Stimulated activated CD8-positive, alpha-beta memory T cell treated with anti-CD3 and anti-CD28 coated beads, Interleukin-2, amount 100 ng/mL, for 48 hours (primary cell): ENCODE data around the gene MYO15A.

ENCODE experiments used
- DNase-seq, 2 donors: peaks; one replicate each; pipeline ENCODE4 v3.0.0-alpha.2; 2020; ENCODE audit warnings: low read depth in 2 of 2

Gene MYO15A

DNA sequence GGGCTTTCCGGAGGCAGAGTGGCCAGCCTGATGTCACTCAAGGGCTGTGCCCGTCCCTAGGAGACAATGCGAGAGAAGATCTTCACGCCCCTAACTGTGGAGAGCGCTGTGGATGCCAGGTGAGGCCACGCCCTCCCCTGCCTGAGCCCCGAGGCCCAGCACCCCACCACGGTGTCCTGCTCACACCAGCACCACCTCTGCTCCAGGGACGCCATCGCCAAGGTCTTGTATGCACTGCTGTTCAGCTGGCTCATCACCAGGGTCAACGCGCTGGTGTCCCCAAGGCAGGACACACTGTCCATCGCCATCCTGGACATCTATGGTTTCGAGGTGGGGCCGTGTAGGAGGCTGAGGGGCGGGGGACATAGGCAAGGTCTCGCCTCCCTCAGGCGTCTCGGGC is 27.8 kb downstream of the MYO15A start:
- DNase-seq, result no peak

DNA sequence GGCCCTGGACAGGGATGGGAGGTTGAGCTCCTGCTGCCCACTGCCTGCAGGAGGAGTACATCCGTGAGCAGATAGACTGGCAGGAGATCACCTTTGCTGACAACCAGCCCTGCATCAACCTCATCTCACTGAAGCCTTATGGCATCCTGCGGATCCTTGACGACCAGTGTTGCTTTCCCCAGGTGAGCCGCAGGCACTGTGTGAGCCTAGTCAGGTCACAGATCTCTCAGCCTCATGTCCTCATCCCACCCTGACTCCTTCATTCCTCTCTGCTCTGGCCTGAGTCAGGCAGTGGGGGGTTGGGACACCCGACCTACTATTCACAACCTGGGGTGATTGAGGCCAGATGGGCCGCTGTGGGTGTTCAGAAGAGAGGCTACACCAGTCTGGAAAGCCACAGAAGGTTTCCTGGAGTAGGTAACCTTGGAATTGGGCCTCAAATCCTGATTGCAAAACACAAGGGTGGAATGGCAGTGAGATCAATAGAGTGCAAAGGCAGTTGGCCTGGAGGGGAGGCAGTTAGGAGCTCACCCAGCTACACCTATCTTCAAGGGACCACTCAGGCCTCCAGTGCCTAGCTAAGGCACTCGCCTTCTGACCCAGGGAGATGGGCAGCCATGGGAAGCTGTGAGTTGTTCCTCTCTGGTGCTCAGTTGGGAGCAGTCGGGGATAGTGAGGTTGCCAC is 29.7 kb downstream of the MYO15A start:
- no peak for DNase-seq

DNA sequence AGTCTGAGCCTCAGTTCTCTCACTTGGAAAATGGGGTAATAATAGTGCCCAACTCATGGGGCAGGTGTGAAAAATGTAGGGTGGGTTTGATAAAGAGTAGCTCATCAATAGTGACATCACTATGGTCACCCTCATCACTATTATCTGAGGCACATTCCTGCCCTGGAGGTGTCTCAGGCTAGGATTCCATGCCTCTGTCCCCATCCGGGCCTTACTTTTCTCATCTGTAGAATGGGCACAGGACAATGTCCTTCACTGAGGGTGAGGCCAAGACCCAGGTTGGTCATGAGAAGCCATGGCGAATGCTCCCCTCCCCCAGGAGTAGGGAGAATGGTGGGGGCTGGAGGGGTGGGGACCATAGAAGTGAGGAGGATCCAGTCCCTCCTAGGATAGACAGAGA is 30.5 kb downstream of the MYO15A start:
- DNase-seq, result no peak

GRCh38 chr17:18139498-18139897 is 30.9 kb downstream of the MYO15A start:
- no peak for DNase-seq

DNA sequence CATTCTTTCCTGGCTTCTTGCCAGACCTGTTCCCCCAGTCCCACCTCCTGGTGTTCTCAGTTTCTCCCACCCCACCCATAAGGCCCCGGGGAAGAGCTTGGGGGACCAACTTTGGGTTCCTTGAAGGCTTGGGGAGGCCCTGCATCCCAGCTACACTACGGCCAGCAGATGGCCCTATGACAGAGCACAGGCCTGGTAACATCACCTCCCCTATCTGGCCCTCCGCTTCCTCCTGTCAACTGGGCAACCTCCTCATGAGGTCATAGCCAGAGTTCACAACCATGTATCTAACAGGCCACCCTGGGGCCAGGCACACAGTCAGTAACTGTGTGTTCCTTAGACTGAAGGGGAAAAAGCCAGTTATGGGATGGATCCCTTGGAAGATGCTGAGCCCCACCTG is 31.4 kb downstream of the MYO15A start:
- DNase-seq, result no peak

GRCh38 chr17:18140648-18141047 is 32.1 kb downstream of the MYO15A start:
- DNase-seq, result no peak

DNA sequence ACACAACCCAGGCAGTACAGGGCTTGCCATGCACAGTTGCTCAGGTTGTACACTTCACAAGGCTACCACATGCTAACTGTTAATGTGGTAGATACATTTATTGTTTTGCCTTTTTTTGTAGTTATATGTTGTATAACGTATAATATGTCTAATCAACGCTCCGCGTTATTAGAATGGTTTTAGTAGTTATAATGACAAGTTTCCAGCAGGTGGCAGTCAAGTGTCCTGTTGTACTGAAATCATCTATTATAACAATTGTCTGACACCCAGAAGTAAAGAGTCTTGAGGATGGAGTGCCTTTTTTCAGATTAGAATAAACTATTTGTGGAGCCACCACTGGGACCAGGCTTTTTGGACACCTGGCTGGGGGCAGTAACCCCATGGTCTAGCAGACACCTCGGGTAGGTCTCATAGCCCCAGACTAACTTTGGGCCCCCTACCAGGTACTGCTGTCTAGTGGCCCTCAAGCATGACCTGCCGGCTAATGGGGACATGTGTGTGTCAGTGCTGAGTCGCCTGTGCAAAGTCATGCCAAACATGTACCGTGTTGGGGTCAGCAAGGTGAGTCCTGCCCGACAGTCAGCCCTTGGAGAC is 32.8 kb downstream of the MYO15A start:
- DNase-seq, result no peak

- no peak for DNase-seq
Measured at GRCh38 chr17:18142417-18142816, 33.9 kb downstream of the MYO15A start.

DNA sequence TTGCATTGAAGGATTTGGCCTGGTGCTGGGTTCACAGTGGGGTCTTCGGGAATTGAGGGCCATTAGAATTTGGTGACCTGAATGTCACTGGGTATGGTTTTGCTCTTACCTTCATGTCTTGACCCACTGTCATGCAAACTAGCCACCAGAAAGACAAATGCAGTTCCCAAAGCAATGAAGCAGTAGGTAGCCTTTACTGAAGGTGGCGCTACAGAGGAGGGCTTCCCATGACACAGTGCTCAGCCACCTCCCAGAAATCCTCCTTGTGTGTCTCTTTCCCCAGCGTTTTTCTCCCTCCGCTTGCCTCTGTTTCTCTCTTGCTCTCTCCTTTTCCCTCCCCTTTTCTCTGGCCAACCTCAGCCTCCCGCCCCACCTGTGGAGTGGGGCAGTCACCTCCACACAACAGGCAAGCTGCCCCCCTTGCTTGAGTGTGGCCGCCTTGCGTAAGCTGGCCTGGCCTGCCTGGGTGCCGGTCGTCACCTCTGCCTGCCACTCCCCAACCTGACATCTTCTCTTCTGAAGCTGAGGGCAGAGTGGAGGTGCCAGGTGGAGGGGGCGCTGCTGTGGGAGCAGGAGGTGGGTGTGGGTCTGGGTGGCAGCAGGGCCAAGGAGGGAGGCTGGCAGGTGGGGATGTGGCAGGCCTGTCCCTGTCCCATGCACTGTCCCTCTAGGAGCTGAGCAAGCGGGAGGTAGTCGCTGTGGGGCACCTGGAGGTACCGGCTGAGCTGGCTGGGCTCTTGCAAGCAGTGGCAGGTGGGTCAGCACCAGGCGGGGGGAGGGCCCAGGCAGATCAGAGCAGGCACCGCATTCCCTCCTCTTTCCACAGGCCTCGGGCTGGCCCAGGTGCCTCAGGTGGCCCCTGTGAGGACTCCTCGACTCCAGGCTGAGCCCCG is 34.7 kb downstream of the MYO15A start:
- no peak for DNase-seq

DNA sequence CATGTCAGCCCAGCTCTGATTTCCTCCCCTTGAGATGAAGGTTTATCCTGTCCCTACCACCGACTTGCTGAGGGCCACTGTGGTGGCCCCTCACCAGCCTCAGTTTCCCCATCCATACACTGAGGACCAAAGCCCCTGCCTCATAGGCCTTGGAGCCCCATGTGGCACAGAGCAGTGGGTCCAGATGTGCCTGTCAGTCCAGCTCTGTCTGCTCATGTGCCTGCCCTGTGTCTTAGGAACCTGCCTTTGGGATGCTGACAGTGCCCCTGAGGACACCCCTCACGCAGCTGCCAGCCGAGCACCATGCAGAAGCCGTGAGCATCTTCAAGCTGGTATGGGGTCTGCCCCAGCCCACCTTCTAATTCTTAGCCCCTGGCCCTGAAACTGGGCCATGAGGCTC is 35.7 kb downstream of the MYO15A start:
- no peak for DNase-seq

DNA sequence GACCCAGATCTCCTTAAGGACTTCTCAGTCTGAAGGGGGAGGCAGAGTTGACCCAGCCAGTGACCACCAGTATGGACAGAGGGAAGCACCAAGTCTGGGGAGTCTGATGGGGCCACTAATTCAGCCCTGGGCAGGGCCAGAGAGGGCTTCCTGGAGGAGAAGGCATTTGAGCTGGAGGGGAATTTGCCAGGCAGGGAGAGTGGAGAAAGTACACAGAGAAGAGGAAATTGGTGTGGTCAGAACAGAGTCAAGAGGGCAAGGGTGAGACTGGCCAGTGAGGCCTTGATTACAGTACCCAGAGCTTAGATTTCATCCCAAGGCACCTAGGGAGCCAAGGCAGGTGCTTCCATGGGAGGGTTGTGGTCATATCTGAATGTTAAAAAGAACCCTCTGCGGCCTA is 36.3 kb downstream of the MYO15A start:
- DNase-seq, result no peak

DNA sequence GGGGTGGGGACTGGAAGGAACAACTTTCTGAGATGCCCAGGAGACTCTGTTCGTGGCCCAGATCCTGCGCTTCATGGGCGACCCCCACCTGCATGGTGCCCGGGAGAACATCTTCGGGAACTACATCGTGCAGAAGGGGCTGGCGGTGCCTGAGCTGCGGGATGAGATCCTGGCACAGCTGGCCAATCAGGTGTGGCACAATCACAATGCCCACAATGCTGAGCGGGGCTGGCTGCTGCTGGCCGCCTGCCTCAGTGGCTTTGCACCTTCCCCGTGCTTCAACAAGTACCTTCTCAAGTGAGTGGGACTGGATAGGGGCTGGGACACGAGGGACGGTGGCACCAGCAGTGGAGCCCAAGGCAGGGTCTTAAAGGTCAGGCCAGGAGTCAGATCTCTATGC is 37.3 kb downstream of the MYO15A start:
- no peak for DNase-seq

DNA sequence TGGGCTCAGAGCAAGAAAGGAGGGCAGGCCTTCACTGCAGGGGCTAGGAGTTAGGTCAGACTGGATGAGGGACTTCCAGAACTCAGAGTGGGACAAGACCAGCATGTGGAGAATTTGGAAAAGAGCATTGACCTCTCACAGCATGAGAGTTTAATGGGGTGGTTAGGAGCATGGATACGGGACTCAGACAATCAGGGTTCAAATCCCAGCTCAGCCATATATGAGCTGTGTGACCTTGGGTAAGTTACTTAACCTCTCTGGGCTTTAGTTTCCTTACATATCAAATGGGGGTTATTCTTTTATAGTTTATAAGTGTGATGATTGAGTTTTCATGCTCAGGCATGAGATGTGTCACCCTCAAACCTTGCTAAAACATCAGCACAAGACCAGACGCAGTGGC is 37.7 kb downstream of the MYO15A start:
- DNase-seq, result no peak

GRCh38 chr17:18146980-18147379 is 38.4 kb downstream of the MYO15A start:
- DNase-seq, result no peak

- DNase-seq, result no peak
Measured at GRCh38 chr17:18148586-18148985, 40.0 kb downstream of the MYO15A start.

- DNase-seq, result no peak
Measured at GRCh38 chr17:18151290-18151689, 42.7 kb downstream of the MYO15A start.

DNA sequence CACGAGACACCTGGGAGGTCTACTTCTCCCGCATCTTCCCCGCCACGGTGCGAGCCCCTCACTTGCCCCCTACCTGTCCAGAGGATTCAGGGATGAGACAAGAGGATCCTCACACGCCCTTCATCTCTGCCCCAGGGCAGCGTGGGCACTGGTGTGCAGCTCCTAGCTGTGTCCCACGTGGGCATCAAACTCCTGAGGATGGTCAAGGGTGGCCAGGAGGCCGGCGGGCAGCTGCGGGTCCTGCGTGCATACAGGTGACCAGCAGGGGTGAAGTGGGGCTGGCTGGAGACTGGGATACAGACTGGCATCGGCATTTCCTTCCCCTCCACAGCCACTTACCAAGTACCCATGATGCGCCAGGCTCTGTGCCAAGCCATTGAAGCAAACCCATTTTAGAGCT is 46.6 kb downstream of the MYO15A start:
- DNase-seq, result no peak

DNA sequence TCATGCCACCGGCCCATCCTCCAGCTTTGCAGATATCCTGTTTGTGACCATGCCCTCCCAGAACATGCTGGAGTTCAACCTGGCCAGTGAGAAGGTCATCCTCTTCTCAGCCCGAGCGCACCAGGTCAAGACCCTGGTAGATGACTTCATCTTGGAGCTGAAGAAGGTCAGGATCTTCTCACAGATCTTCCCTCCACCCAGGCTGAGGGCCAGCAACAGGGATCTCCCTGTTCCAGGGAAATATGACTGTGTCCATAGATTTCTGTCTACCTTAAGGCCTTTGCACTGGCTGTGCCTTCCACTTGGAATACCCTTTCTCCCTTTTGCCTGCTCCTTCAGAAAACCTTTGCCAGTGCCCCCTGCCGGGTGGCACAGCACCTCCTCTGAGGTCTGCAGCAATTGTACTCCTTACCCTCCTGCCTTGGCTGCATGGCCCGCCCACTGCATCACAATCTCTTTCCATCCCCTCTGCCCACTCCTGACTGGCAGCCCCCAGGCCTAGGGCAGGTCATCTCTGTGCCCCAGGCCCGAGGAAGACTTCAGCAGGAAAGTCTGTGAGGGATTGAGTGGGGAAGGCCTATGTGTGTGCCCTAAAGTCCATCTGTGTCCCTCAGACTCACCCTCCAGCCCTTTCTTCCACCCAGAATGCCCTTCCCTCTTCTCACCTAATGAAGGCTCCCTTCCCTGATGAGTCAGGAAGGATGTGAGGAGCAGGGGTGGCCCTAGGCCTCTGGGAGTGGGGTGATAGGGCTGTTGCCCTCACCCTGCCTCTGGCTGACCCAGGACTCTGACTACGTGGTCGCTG is 47.8 kb downstream of the MYO15A start:
- DNase-seq, result no peak

- DNase-seq, result no peak
Measured at GRCh38 chr17:18156976-18157280, 48.4 kb downstream of the MYO15A start.

DNA sequence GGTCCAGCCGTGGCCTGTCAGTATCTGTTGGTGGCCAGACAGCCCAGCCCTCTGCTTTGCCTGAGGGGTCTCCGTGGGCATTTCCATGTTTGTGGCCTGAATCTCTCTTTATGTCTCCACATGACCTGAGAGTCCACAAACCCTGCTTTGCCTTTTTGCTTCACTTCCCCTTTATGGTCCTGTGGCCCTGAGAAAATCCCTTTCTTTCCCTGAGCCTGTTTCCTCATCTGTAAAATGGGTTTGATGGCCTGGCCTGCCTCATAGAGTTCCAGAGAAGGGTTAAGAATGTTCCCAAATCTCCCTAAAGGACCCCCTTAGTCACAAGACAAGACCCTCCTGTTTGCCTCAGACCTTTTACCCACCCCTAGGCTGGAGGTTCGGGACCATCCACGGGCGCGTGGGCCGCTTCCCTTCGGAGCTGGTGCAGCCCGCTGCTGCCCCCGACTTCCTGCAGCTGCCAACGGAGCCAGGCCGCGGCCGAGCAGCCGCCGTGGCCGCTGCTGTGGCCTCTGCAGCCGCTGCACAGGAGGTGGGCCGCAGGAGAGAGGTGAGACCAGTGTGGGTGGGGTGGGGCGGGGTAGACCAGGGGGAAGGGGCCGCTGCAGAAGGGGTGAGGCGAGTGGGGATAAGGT is 48.9 kb downstream of the MYO15A start:
- DNase-seq, result no peak

DNA sequence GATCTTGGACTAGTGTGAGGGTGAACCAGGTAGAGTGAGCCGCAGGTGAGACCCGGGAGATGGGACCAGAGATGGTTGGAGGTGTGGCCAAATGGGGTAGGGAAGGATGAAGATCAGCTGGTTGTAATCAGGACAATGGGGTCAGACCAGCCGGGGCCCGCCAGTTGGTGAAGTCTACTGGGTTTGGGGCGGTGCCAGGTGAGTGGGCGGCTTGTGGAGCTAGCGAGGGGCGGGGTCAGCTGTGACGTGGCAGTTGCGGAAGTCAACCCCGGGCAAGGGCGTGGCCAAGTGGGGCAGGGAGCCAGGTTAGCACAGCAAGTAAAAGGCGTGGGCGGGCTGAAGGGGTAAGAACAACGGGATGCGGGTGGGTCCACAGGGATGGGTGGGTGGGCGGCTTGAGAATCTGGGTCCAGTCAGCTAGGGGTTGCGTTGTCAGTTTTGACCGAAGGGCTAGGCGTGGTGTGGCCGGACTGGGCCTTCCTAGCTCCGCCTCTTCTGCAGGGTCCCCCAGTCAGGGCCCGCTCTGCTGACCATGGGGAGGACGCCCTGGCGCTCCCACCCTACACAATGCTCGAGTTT is 49.6 kb downstream of the MYO15A start:
- DNase-seq, result peak; percentile 92 to 97
